WI38 (cell line): Measurements from ENCODE around the gene FCRL5.

ENCODE experiments used
- H3K4me3 ChIP-seq: 2 replicates; pipeline ENCODE4 v1.5.1; 2011; ENCODE audit warnings: low read depth, mild to moderate bottlenecking, control low read depth, low read length
- CTCF ChIP-seq: IDR thresholded peaks from 2 replicates; pipeline ENCODE4 v1.5.1; 2012; ENCODE audit warnings: low read depth, mild to moderate bottlenecking, control low read depth, low read length

FCRL5 gene

GRCh38 chr1:157584503-157584902 lies 32.2 kb upstream of the FCRL5 start:
- no peak overlapping the region for H3K4me3 ChIP-seq
- TF ChIP-seq CTCF, result no peak

- TF ChIP-seq CTCF, result no peak
- no peak overlapping the region for H3K4me3 ChIP-seq
Observed at GRCh38 chr1:157580828-157581210, 28.5 kb upstream of the FCRL5 start.

GRCh38 chr1:157580179-157580827 lies 28.0 kb upstream of the FCRL5 start:
- H3K4me3 ChIP-seq, result no peak overlapping the region
- peak; percentile 48 for TF ChIP-seq CTCF

GRCh38 chr1:157577420-157577819 lies 25.1 kb upstream of the FCRL5 start:
- H3K4me3 ChIP-seq, result no peak overlapping the region
- TF ChIP-seq CTCF, result no peak

GRCh38 chr1:157575744-157576143 lies 23.4 kb upstream of the FCRL5 start:
- no peak for TF ChIP-seq CTCF
- no peak overlapping the region for H3K4me3 ChIP-seq

GRCh38 chr1:157574836-157575235 lies 22.5 kb upstream of the FCRL5 start:
- no peak for TF ChIP-seq CTCF
- no peak overlapping the region for H3K4me3 ChIP-seq

GRCh38 chr1:157566484-157567300 lies 14.4 kb upstream of the FCRL5 start:
- H3K4me3 ChIP-seq, result no peak overlapping the region
- no peak for TF ChIP-seq CTCF
